ENCODE measurements around the gene FLYWCH2. TPM values are rescaled to one million over a fixed set of nuclear protein-coding genes. Genes with fewer than 3 reads are reported as not detected.

The FLYWCH2 gene
- total RNA-seq, 1 donor from 2014 or later: 54.0 TPM

DNA sequence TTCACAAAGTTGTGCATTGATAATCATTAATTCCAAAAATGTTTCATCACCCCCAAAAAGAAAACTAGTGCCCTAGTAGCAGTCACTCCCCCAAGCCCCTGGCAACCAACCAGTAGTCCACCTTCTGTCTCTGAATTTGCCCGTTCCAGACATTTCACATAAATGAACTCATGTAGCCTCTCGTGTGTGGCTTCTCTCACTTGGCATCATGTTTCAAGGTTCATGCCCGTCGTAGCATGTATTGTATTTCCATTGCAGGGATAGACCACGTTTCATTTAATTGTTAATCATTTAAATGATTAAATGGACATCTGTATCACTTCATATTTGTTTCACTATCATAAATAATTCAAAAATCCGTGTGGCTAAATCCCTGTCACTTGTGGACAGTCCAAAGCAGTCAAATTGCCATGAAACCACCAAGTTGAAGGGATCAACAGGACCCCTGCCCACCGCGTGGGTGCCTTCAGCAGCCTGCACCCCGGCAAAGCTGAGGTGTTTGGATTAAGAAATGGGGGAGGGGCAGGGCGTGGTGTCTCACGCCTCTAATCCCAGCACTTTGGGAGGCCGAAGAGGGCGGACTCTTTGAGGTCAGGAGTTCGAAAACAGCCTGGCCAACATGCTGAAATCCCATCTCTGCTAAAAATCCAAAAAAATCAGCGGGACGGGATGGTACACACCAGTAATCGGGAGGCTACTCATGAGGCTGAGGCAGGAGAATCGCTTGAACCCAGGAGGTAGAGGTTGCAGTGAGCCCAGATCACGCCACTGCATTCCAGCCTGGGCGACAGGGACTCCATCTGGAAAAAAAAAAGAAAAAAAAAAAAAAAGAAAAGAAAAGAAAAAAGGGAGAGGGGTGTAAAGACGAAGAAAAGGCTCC lies 8.7 kb upstream of the FLYWCH2 start:
- H3K36me3 Mint-ChIP-seq (ENCODE audit: unreplicated experiment): no peaks in the 10 kb centered on the region
- peaks cover 17% of the 10 kb centered on the region for H3K27me3 Mint-ChIP-seq (ENCODE audit: unreplicated experiment)
- peaks cover 4% of the 10 kb centered on the region for H3K4me1 Mint-ChIP-seq (ENCODE audit: unreplicated experiment)
- no peak overlapping the region for H3K27ac Mint-ChIP-seq (ENCODE audit: unreplicated experiment)
- H3K9me3 Mint-ChIP-seq (ENCODE audit: unreplicated experiment): no peaks in the 10 kb centered on the region
- H3K4me3 Mint-ChIP-seq (ENCODE audit: unreplicated experiment): no peak overlapping the region
- TF ChIP-seq, protein P1, sequence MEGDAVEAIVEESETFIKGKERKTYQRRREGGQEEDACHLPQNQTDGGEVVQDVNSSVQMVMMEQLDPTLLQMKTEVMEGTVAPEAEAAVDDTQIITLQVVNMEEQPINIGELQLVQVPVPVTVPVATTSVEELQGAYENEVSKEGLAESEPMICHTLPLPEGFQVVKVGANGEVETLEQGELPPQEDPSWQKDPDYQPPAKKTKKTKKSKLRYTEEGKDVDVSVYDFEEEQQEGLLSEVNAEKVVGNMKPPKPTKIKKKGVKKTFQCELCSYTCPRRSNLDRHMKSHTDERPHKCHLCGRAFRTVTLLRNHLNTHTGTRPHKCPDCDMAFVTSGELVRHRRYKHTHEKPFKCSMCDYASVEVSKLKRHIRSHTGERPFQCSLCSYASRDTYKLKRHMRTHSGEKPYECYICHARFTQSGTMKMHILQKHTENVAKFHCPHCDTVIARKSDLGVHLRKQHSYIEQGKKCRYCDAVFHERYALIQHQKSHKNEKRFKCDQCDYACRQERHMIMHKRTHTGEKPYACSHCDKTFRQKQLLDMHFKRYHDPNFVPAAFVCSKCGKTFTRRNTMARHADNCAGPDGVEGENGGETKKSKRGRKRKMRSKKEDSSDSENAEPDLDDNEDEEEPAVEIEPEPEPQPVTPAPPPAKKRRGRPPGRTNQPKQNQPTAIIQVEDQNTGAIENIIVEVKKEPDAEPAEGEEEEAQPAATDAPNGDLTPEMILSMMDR (IDR thresholded peaks at IDR 0.05): no peak
- no peak for DNase-seq (ENCODE audit: extremely low spot score, unreplicated experiment)

DNA sequence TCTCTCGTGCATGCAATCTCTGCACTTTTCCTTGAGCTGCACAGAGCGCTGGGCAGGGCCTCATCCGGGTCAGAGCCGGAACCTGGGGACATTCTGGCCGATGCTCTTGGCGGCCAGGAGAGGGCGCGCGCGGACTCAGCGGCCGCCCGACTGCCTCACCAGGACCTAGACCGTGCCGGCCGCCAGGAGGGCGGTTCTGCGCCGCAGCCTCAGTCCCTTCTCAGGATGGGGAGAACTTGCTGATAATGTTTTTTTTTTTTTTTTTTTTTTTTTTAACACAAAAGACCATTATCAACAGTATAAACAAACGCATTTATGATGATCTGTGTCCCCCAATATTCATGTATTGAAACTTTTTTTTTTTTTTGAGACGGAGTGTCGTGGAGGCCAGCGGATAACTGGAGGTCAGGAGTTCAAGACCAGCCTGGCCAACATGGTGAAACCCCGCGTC lies 8.1 kb upstream of the FLYWCH2 start:
- H3K4me3 Mint-ChIP-seq (ENCODE audit: unreplicated experiment): no peak overlapping the region
- H3K9me3 Mint-ChIP-seq (ENCODE audit: unreplicated experiment): no peaks in the 10 kb centered on the region
- no peak overlapping the region for H3K27ac Mint-ChIP-seq (ENCODE audit: unreplicated experiment)
- TF ChIP-seq, protein P1 (IDR thresholded peaks at IDR 0.05): peak; percentile 95
- peaks cover 11% of the 10 kb centered on the region for H3K27me3 Mint-ChIP-seq (ENCODE audit: unreplicated experiment)
- H3K4me1 Mint-ChIP-seq (ENCODE audit: unreplicated experiment): peaks cover 4% of the 10 kb centered on the region
- H3K36me3 Mint-ChIP-seq (ENCODE audit: unreplicated experiment): no peaks in the 10 kb centered on the region
- DNase-seq (ENCODE audit: extremely low spot score, unreplicated experiment): peak; percentile 90

DNA sequence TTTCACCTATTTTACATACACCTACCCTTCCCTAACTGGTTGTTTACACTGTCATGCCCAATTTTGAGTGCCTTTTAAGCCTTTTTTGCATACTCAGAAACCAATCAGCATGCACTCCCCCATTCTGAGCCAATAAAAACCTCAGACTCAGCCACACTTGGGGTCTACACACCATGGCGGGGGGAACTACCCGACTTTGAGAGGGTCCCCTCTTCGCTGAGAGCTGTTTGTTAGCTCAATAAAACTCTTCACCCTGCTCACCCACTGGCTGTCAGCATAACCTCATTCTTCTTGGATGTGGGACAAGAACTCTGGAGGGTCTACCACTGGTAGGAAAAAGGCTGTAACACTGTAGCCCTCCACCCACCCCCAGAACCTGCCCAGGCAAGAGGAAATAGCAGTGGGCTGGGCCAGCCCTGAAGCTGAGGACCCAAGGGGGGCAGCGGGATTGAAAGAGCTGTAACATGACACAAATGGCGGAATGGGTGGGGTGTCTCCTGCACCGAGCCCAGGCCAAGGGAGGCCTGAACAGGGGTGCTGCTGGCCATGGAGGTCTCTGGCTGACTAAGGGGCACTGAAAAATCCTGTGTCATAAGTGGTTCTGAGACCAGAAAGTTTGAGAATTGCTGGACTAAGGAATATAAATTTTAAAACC lies 3.0 kb upstream of the FLYWCH2 start:
- DNase-seq (ENCODE audit: extremely low spot score, unreplicated experiment): no peak
- no peaks in the 10 kb centered on the region for H3K9me3 Mint-ChIP-seq (ENCODE audit: unreplicated experiment)
- no peaks in the 10 kb centered on the region for H3K27me3 Mint-ChIP-seq (ENCODE audit: unreplicated experiment)
- no peak overlapping the region for H3K27ac Mint-ChIP-seq (ENCODE audit: unreplicated experiment)
- H3K4me3 Mint-ChIP-seq (ENCODE audit: unreplicated experiment): no peak overlapping the region
- no peaks in the 10 kb centered on the region for H3K36me3 Mint-ChIP-seq (ENCODE audit: unreplicated experiment)
- TF ChIP-seq, protein P1 (IDR thresholded peaks at IDR 0.05): no peak
- H3K4me1 Mint-ChIP-seq (ENCODE audit: unreplicated experiment): peaks cover 14% of the 10 kb centered on the region

DNA sequence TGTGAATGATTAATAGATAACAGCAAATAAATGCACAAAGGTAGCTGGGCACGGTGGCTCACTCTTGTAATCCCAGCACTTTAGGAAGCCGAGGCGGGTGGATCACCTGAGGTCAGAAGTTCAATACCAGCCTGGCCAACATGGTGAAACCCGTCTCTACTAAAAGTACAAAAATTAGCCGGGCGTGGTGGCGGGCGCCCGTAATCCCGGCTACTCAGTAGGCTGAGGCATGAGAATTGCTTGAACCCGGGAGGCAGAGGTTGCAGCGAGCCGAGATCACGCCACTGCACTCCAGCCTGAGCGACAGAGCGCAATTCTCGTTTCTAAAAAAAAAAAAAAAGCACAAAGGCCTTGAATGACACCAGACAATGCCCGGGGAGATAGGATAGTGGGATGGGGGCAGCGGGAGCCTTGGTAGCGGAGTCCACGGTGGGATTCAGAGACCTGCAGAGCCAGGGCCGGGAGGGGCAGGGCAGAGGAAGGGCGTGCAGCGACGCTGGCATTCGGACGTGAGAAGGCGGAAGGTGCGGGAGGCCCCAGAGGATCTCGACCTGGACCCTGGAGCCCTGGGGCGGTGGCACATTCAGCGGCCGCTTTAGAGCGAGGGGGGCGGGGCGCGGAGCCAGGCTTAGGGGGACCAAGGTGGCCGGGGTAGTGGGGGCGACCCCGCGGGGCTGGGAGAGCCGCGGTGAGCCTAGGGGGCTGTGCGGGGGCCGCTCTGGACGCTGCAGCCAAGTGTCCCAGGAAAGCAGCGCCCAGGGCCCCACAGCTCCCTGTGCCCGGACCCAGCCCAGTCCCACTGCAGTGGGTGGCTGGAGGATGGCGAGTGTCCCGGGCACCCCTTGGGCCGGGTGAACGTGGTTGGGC lies 999 bp upstream of the FLYWCH2 start:
- peaks cover 15% of the 10 kb centered on the region for H3K4me1 Mint-ChIP-seq (ENCODE audit: unreplicated experiment)
- H3K9me3 Mint-ChIP-seq (ENCODE audit: unreplicated experiment): no peaks in the 10 kb centered on the region
- DNase-seq (ENCODE audit: extremely low spot score, unreplicated experiment): no peak
- H3K27ac Mint-ChIP-seq (ENCODE audit: unreplicated experiment): peak overlapping the region; percentile 98
- no peaks in the 10 kb centered on the region for H3K36me3 Mint-ChIP-seq (ENCODE audit: unreplicated experiment)
- TF ChIP-seq, protein P1 (IDR thresholded peaks at IDR 0.05): no peak
- H3K4me3 Mint-ChIP-seq (ENCODE audit: unreplicated experiment): peak overlapping the region; percentile 87
- no peaks in the 10 kb centered on the region for H3K27me3 Mint-ChIP-seq (ENCODE audit: unreplicated experiment)
